Endothelial cell of umbilical vein (primary cell): Measurements from ENCODE around the gene PTGES3L. TPM values are rescaled to one million over a fixed set of nuclear protein-coding genes. Genes with fewer than 3 reads are reported as not detected.
"Not testable (repeated sequence)": the region's sequence is repeated elsewhere in the genome, so short reads cannot be mapped to it uniquely, and the experiment has no call there.

Experiments used
- BruUV-seq: library from RNA; stranded (reverse); fragments of 400-500 nt; replicated peaks from 2 replicates; lab custom pipeline; 2021; lab: Mats Ljungman, UMichigan
- CTCF ChIA-PET: fragments of 300-600, 350-600 bp; sonication (Branson Sonifier 250); formaldehyde crosslinking; loops from one replicate; lab custom pipeline; 2021; ENCODE audit warnings: antibody characterized with exemption, inconsistent platforms; lab: Charles Lee
- POLR2A ChIA-PET: fragments of 300-600, 350-600 bp; sonication (Branson Sonifier 250); formaldehyde crosslinking; loops from one replicate; lab custom pipeline; 2021; ENCODE audit warnings: antibody characterized with exemption, inconsistent platforms; lab: Charles Lee
- DNase-seq: peaks from one replicate; pipeline ENCODE4 v3.0.0-alpha.2; 2011; ENCODE audit warnings: low read depth, low spot score
- FAIRE-seq: peaks from 2 replicates; lab custom pipeline; 2011; peaks lifted over from hg19 to GRCh38; lab: Jason Lieb, UNC
- H2AFZ ChIP-seq: 2 replicates; pipeline ENCODE4 v1.6.0; 2012; ENCODE audit warnings: low read depth, low read length, control low read depth, inconsistent platforms
- H3K27ac ChIP-seq: 2 replicates; pipeline ENCODE4 v1.5.1; 2011; ENCODE audit warnings: low read depth, mild to moderate bottlenecking, control low read depth, low read length, moderate library complexity; ENCODE audit not compliant: insufficient read depth
- H3K27me3 ChIP-seq, 2 experiments: 2 replicates each; pipeline versions ENCODE4 v1.6.0 to v1.6.1; 2011; ENCODE audit warnings: low read length in 2 of 2, mixed read lengths in 1 of 2; ENCODE audit not compliant: control insufficient read depth in 2 of 2, insufficient read depth in 2 of 2
- H3K36me3 ChIP-seq, 2 experiments: 2 replicates in 1 of 2; 3 replicates in 1 of 2; pipeline ENCODE4 v1.5.1; 2011; ENCODE audit warnings: low read length in 2 of 2, mild to moderate bottlenecking in 1 of 2, moderate library complexity in 1 of 2; ENCODE audit not compliant: control insufficient read depth in 2 of 2, insufficient read depth in 2 of 2; ENCODE audit errors: extremely low read depth in 1 of 2
- H3K4me1 ChIP-seq: 3 replicates; pipeline ENCODE4 v1.5.1; 2011; ENCODE audit warnings: mild to moderate bottlenecking, low read length; ENCODE audit not compliant: control insufficient read depth, insufficient read depth; ENCODE audit errors: extremely low read depth
- H3K4me2 ChIP-seq: 2 replicates; pipeline ENCODE4 v1.6.1; 2011; ENCODE audit warnings: low read length, control low read depth, mixed read lengths; ENCODE audit not compliant: insufficient read depth
- H3K4me3 ChIP-seq, 3 experiments: fragments of 200-600 bp in 1 of 3; sonication (generic), shearing (Covaris generic) in 1 of 3; replicated peaks in 1 of 3; 2 replicates each; pipeline ENCODE4 v1.5.1; 2011 to 2016; ENCODE audit warnings: control low read depth in 3 of 3, low read length in 3 of 3, mild to moderate bottlenecking in 2 of 3, inconsistent platforms in 1 of 3, low read depth in 1 of 3, moderate library complexity in 1 of 3; ENCODE audit not compliant: insufficient read depth in 1 of 3
- H3K79me2 ChIP-seq: 2 replicates; pipeline ENCODE4 v1.6.0; 2012; ENCODE audit warnings: low read length, inconsistent platforms; ENCODE audit not compliant: control insufficient read depth, insufficient read depth
- H3K9ac ChIP-seq: replicated peaks from 2 replicates; pipeline ENCODE3; 2011; ENCODE audit warnings: low read length, control low read depth; ENCODE audit not compliant: insufficient read depth; ENCODE audit errors: extremely low read depth
- H3K9me1 ChIP-seq: replicated peaks from 3 replicates; pipeline ENCODE4 v1.6.0; 2011; ENCODE audit warnings: mild to moderate bottlenecking, low read length; ENCODE audit not compliant: control insufficient read depth, insufficient read depth; ENCODE audit errors: extremely low read depth
- H3K9me3 ChIP-seq: replicated peaks from 2 replicates; pipeline ENCODE4 v1.5.1; 2012; ENCODE audit warnings: low read length, inconsistent platforms; ENCODE audit not compliant: control insufficient read depth, insufficient read depth
- H4K20me1 ChIP-seq: replicated peaks from 2 replicates; pipeline ENCODE3; 2011; ENCODE audit warnings: mild to moderate bottlenecking, low read length; ENCODE audit not compliant: control insufficient read depth, insufficient read depth; ENCODE audit errors: extremely low read depth
- EZH2 ChIP-seq: IDR thresholded peaks from 2 replicates; pipeline ENCODE4 v1.6.1; 2012; ENCODE audit warnings: borderline replicate concordance, low read depth, mild to moderate bottlenecking, moderate library complexity, low read length, inconsistent platforms; ENCODE audit not compliant: severe bottlenecking
- FOS ChIP-seq: IDR thresholded peaks from 2 replicates; pipeline ENCODE4 v1.6.1; 2011; ENCODE audit warnings: mild to moderate bottlenecking, low read length, moderate library complexity, borderline replicate concordance; ENCODE audit not compliant: insufficient read depth
- GATA2 ChIP-seq: IDR thresholded peaks from 2 replicates; pipeline ENCODE4 v1.7.0; 2011; ENCODE audit warnings: low read depth, mild to moderate bottlenecking, moderate library complexity, mixed read lengths, low read length; ENCODE audit not compliant: insufficient read length, insufficient read depth
- JUN ChIP-seq: IDR thresholded peaks from 2 replicates; pipeline ENCODE4 v1.6.1; 2011; ENCODE audit warnings: borderline replicate concordance, low read depth; ENCODE audit not compliant: insufficient read length, insufficient read depth
- MYC ChIP-seq: IDR thresholded peaks from one replicate; pipeline ENCODE4 v1.6.1; 2011; ENCODE audit warnings: mild to moderate bottlenecking, low read depth, low read length
- POLR2A ChIP-seq: IDR thresholded peaks from 2 replicates; pipeline ENCODE4 v1.6.1; 2012; ENCODE audit warnings: low read depth, mild to moderate bottlenecking, control low read depth, low read length
- POLR2AphosphoS5 ChIP-seq: IDR thresholded peaks from 2 replicates; pipeline ENCODE4 v1.6.1; 2012; ENCODE audit warnings: low read depth, mild to moderate bottlenecking, control low read depth, low read length, moderate library complexity; ENCODE audit not compliant: insufficient read depth
- dilution Hi-C: fragments of 300-500 bp; cut with MboI; formaldehyde crosslinking; loops from one replicate; pipeline ENCODE4 v1.15.0; 2019; ENCODE audit warnings: low sequenced_read_pairs; ENCODE audit not compliant: extremely low pct_ligation_motif_present
- intact Hi-C: fragments of 100-400 bp; cut with micrococcal nuclease; formaldehyde crosslinking; loops from one replicate; pipeline ENCODE4 v1.10.0; 2022
- polyA plus RNA-seq, 4 experiments: library from polyadenylated mRNA; depleted of rRNA in 3 of 4; stranded (reverse) in 3 of 4; unstranded in 1 of 4; fragments of >200 nt; gene quantifications; 2 replicates each; pipeline versions ENCODE4 v1.2.1 to v1.2.3, GENCODE V29; 2011 to 2012; ENCODE audit warnings: missing spikeins in 1 of 4
- total RNA-seq: library from RNA; stranded (reverse); gene quantifications from 2 replicates; pipeline ENCODE4 v1.2.3, GENCODE V29; 2021
- TF ChIP-seq, protein P1 (sequence below), 2 donors: IDR thresholded peaks; 1 replicate in 1 of 2; 2 replicates in 1 of 2; pipeline ENCODE4 v1.5.1; 2011; ENCODE audit warnings: low read length in 2 of 2, mild to moderate bottlenecking in 2 of 2, moderate library complexity in 2 of 2, control low read depth in 1 of 2, inconsistent platforms in 1 of 2, low read depth in 1 of 2; ENCODE audit not compliant: insufficient read depth in 1 of 2; ENCODE audit errors: extremely low read depth in 1 of 2
- TF ChIP-seq, protein P2 (sequence below): IDR thresholded peaks from 2 replicates; pipeline ENCODE4 v1.6.1; 2011; ENCODE audit not compliant: insufficient read depth, insufficient read length

Gene PTGES3L
- total and polyA plus RNA-seq, 2 donors (not counting 3 experiments of a cell fraction or from before 2014, with no cell fraction given), result 0.23 TPM; not detected in 1

DNA sequence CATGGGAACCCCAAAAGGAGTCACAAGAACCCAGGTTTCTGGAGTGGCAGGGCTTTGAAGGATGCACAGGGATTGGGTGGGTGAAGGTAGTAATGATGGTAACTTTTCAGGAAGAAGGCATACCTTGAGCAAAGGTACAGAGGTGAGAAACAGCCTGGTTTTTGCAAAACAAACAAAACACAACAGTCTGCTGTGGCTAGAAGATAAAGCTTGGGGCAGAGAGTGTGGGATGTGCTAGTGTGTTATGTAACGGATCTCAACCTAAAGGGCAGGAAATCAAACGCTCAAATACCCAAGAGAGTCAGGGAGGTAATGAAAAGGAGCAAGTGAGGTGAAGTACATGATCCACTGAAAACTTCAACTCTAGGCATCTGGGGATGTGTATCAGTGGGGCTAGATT is 4.6 kb downstream of the PTGES3L start:
- peaks cover 2% of the 10 kb centered on the region in 2 experiments for H3K27me3 ChIP-seq
- no TSS peak for BruUV-seq
- no peaks in the 10 kb centered on the region for H3K36me3 ChIP-seq
- H3K4me1 ChIP-seq, result peaks cover 6% of the 10 kb centered on the region
- ChIA-PET POLR2A (no interaction called here), CTCF (interaction anchor here (0.7 to 1.9 kb wide), 2 partner anchors 9 to 23 kb away, joined by 3 to 8 read pairs; partner anchors contain the start of gene RPL27)
- no peaks in the 10 kb centered on the region for H3K9me1 ChIP-seq
- H2AFZ ChIP-seq, result no peak overlapping the region
- no peak overlapping the region for H3K4me2 ChIP-seq
- H3K79me2 ChIP-seq, result no peaks in the 10 kb centered on the region
- FAIRE-seq, result no peak
- H3K4me3 ChIP-seq, result no peak overlapping the region
- no peak overlapping the region for H3K27ac ChIP-seq
- intact Hi-C loops (no loop called here), dilution Hi-C loops (no loop called here)
- TF ChIP-seq, protein P1, sequence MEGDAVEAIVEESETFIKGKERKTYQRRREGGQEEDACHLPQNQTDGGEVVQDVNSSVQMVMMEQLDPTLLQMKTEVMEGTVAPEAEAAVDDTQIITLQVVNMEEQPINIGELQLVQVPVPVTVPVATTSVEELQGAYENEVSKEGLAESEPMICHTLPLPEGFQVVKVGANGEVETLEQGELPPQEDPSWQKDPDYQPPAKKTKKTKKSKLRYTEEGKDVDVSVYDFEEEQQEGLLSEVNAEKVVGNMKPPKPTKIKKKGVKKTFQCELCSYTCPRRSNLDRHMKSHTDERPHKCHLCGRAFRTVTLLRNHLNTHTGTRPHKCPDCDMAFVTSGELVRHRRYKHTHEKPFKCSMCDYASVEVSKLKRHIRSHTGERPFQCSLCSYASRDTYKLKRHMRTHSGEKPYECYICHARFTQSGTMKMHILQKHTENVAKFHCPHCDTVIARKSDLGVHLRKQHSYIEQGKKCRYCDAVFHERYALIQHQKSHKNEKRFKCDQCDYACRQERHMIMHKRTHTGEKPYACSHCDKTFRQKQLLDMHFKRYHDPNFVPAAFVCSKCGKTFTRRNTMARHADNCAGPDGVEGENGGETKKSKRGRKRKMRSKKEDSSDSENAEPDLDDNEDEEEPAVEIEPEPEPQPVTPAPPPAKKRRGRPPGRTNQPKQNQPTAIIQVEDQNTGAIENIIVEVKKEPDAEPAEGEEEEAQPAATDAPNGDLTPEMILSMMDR (IDR thresholded peaks at IDR 0.05; ENCODE audit: extremely low read depth in 1 of 2, insufficient read depth in 1 of 2, low read depth in 1 of 2, low read length in 2 of 2), result no peak
- TF ChIP-seq GATA2 (no peak), POLR2A (no peak), FOS (no peak), POLR2AphosphoS5 (no peak), MYC (no peak), EZH2 (no peak), JUN (no peak)
- TF ChIP-seq, protein P2, sequence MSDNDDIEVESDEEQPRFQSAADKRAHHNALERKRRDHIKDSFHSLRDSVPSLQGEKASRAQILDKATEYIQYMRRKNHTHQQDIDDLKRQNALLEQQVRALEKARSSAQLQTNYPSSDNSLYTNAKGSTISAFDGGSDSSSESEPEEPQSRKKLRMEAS, result no peak
- H3K9ac ChIP-seq, result no peak overlapping the region
- H4K20me1 ChIP-seq, result no peaks in the 10 kb centered on the region
- DNase-seq, result no peak
- no peaks in the 10 kb centered on the region for H3K9me3 ChIP-seq

DNA sequence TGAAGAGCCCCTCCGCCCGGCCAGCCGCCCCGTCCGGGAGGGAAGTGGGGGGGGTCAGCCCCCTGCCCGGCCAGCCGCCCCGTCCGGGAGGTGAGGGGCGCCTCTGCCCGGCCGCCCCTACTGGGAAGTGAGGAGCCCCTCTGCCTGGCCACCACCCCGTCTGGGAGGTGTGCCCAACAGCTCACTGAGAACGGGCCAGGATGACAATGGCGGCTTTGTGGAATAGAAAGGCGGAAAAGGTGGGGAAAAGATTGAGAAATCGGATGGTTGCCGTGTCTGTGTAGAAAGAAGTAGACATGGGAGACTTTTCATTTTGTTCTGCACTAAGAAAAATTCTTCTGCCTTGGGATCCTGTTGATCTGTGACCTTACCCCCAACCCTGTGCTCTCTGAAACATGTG is 6.6 kb downstream of the PTGES3L start:
- BruUV-seq, H3K27me3 ChIP-seq, dilution Hi-C loops, H3K4me2 ChIP-seq, H3K79me2 ChIP-seq, CTCF ChIA-PET, H2AFZ ChIP-seq, intact Hi-C loops, H3K9ac ChIP-seq, H4K20me1 ChIP-seq, H3K9me1 ChIP-seq, H3K36me3 ChIP-seq, H3K4me1 ChIP-seq, H3K4me3 ChIP-seq, H3K27ac ChIP-seq, DNase-seq, FAIRE-seq, H3K9me3 ChIP-seq, POLR2A ChIA-PET: not testable (repeated sequence)
